Measurements from ENCODE around the gene IFITM1. TPM values are rescaled to one million over a fixed set of nuclear protein-coding genes. Genes with fewer than 3 reads are reported as not detected.

Gene IFITM1
- total RNA-seq, 6 donors from 2014 or later = 16.8 to 119 (median 74.5) TPM

DNA sequence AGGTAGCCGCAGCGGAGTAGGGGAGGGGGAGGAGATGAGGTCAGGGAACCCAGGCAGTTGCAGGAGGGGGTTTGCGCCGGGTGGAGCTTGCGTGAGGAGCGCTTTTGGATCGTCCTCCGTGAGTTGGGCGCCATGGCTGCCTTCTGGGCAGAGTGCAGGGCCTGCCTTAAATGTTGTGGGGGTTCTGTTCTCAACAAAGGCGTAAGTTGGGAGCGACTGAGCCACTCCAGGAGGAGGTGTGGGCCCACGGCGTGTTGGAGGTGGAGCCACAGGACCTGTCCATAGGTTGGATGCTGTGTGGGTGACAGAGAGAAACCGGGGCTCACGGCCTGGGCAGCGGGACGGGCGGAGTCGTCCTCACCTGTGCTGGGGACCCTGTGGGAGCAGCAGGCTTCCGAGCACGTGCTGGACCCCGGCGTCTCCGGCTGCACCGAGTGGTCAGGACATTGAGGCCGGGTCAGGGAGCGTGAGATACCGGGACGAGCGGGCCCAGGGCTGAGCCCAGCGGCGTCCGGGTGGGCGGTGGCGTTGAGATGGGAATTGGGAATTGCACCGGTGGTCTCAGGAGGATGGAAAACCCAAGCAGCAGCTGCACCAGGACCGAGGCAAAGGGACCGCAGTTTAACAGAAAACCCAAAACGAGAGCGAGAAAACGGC is 25.9 kb upstream of the IFITM1 start:
- peaks cover 0 to 12% (median 3%) of the 10 kb centered on the region in 4 donors for H3K36me3 ChIP-seq
- DNase-seq = peak; percentile 32 to 87
- WGBS, 2 donors = 25 to 33% methylated on average over 24 to 41 of the region's 41 CpGs
- ATAC-seq (ENCODE audit: low FRiP score in 2 of 2) = no peak
- H3K4me3 ChIP-seq = peak overlapping the region; percentile 80 to 88 (median 82)
- H3K4me1 ChIP-seq = peaks cover 14 to 25% (median 21%) of the 10 kb centered on the region in 4 donors
- TF ChIP-seq POLR2AphosphoS5 (IDR thresholded peaks at IDR 0.05) (no peak), POLR2A (IDR thresholded peaks at IDR 0.05) (peak in 1 of 4 donors; percentile 48)
- no peaks in the 10 kb centered on the region for H3K27me3 ChIP-seq
- no peaks in the 10 kb centered on the region for H3K9me3 ChIP-seq
- peak overlapping the region; percentile 81 to 91 (median 84) for H3K27ac ChIP-seq

DNA sequence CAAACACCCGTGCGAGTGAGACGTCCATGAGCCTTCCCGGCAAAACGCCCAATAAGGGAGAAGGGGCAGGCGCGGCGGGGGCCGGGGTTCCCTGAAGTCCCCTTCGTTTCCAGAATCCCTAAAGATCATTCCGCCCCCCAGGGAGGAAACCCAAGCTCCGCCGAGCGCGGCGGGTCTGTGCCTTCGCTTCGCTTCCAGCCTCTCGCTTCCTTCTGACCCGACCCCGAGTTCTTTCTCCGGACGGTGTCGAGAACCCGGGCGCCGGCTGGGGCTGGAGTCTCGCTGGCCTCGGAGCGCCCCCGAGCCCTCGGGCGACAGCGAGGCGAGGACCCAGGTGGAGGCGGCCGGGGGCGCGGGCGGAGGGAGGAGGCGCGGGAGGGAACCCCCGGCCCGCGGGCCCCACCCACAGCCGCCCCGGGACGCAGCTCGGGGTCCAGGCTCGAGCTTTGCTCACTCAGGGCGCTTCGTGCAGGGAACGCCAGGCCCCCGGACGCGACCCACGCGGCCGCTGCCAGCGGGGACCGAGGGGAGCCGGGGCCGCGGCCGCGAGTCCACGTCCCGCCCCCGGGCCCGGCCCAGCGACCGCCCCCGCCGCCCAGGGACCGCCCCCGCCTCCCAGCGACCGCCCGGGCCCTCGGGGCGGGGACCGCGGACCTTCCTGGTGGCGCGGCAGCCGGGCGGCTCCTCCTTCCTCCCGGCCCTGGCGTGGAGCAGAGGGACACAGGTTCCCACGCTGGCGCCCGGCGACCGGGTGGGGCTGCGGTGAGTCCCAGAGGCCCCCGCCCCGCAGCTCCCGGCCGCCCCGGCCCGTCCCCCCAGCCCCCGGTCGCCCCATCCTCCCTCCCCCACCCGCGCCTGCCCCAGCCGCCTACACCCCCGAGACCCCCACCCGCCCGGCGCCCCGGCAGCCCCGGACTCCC is 25.1 kb upstream of the IFITM1 start, which contains the start of gene PGGHG:
PGGHG (plus strand) TSS at position 649 of the 920 bp plus-strand sequence. CDS start 691 bp downstream, outside the sequence.
- Histone ChIP-seq H3K27me3 (no peaks in the 10 kb centered on the region), H3K36me3 (peaks cover 0 to 20% (median 9%) of the 10 kb centered on the region in 4 donors), H3K9me3 (no peaks in the 10 kb centered on the region), H3K4me3 (peak within 1 kb of the TSS; percentile 80 to 88 (median 82)), H3K27ac (peak within 1 kb of the TSS; percentile 81 to 91 (median 84)), H3K4me1 (peaks cover 14 to 25% (median 21%) of the 10 kb centered on the region in 4 donors)
- no peak for TF ChIP-seq EP300 (IDR thresholded peaks at IDR 0.05)
- peak in 1 of 2 donors; percentile 55 for TF ChIP-seq POLR2AphosphoS5 (IDR thresholded peaks at IDR 0.05)
- TF ChIP-seq, protein P1, sequence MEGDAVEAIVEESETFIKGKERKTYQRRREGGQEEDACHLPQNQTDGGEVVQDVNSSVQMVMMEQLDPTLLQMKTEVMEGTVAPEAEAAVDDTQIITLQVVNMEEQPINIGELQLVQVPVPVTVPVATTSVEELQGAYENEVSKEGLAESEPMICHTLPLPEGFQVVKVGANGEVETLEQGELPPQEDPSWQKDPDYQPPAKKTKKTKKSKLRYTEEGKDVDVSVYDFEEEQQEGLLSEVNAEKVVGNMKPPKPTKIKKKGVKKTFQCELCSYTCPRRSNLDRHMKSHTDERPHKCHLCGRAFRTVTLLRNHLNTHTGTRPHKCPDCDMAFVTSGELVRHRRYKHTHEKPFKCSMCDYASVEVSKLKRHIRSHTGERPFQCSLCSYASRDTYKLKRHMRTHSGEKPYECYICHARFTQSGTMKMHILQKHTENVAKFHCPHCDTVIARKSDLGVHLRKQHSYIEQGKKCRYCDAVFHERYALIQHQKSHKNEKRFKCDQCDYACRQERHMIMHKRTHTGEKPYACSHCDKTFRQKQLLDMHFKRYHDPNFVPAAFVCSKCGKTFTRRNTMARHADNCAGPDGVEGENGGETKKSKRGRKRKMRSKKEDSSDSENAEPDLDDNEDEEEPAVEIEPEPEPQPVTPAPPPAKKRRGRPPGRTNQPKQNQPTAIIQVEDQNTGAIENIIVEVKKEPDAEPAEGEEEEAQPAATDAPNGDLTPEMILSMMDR (IDR thresholded peaks at IDR 0.05) = no peak
- peak in 1 of 4 donors; percentile 62 for TF ChIP-seq POLR2A (IDR thresholded peaks at IDR 0.05)
- ATAC-seq (ENCODE audit: low FRiP score in 2 of 2) = peak; percentile 62 to 90
- WGBS, 2 donors = 0 to 2% methylated on average over 8 to 65 of the region's 112 CpGs
- DNase-seq = peak; percentile 85 to 96

DNA sequence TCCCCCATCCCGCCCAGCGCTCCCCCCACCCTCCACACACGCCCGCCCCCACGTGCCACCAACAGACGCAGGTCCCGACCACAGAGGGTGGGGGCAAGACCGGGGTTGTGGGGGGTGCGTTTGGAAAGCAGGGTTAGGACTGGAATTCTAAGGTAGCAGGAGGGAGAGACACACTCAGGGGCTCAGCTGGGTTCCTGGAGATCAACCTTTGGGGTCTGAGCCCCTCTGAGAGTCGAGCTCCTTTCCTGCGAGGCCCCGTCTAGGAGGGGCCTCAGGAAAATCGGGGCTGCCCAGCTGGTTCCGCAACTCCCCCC is 24.5 kb upstream of the IFITM1 start:
- H3K27me3 ChIP-seq = no peaks in the 10 kb centered on the region
- ATAC-seq (ENCODE audit: low FRiP score in 2 of 2) (peak in 1 of 2 donors; percentile 1), DNase-seq (no peak)
- peak overlapping the region; percentile 81 to 91 (median 81) for H3K27ac ChIP-seq
- WGBS, 2 donors = 24% methylated on average over 6 of the region's 14 CpGs; no CpG with 5 or more reads in 1 of the 2 donors
- H3K4me1 ChIP-seq = peaks cover 14 to 25% (median 21%) of the 10 kb centered on the region in 4 donors
- TF ChIP-seq, protein P1 (IDR thresholded peaks at IDR 0.05) = no peak
- TF ChIP-seq POLR2A (IDR thresholded peaks at IDR 0.05) (no peak), EP300 (IDR thresholded peaks at IDR 0.05) (no peak), POLR2AphosphoS5 (IDR thresholded peaks at IDR 0.05) (no peak)
- no peaks in the 10 kb centered on the region for H3K9me3 ChIP-seq
- H3K4me3 ChIP-seq = peak overlapping the region; percentile 35 to 88 (median 82)
- peaks cover 0 to 26% (median 14%) of the 10 kb centered on the region in 4 donors for H3K36me3 ChIP-seq

DNA sequence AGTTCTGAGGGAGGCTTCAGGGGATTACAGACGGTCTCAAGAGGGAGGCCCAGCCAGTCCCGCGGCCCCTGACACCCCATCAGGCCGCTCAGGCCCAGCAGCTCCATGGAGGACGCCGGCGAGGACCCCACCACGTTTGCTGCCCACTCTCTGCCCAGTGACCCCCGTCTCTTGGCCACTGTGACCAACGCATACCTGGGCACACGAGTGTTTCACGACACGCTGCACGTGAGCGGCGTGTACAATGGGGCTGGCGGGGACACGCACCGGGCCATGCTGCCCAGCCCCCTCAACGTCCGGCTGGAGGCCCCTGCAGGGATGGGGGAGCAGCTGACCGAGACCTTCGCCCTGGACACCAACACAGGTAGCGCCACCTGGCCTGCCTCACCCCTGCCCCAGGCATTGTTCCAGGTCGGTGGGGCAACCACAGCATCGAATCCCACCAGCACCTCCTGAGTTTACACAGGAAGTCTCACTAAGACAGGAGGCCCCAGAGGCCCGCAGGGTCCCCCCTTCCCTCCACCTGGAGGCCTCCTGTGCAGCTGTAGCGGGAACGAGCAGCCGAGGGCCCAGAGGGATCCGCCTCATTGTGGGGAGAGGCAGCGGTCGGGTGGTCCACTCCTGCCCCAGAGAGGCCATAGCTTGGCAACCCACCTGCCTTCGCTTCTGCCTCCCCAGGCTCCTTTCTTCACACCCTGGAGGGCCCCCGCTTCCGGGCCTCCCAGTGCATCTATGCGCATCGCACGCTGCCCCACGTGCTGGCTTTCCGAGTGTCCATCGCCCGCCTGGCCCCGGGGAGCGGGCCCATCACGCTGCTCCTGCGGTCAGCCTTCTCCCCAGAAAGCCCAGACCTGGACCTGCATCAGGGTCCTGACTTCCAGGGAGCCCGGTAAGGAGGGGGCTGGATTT is 23.9 kb upstream of the IFITM1 start:
- Histone ChIP-seq H3K27me3 (no peaks in the 10 kb centered on the region), H3K36me3 (peaks cover 0 to 32% (median 17%) of the 10 kb centered on the region in 4 donors), H3K4me1 (peaks cover 14 to 25% (median 21%) of the 10 kb centered on the region in 4 donors), H3K27ac (peak overlapping the region; percentile 81 to 91 (median 81)), H3K9me3 (no peaks in the 10 kb centered on the region), H3K4me3 (peak overlapping the region in 3 of 4 donors; percentile 82 to 88 (median 83))
- 82 to 92% methylated on average over 26 to 48 of the region's 48 CpGs for WGBS, 2 donors
- DNase-seq = peak; percentile 19 to 76
- TF ChIP-seq EP300 (IDR thresholded peaks at IDR 0.05) (no peak), POLR2AphosphoS5 (IDR thresholded peaks at IDR 0.05) (no peak), POLR2A (IDR thresholded peaks at IDR 0.05) (no peak)
- TF ChIP-seq, protein P1 (IDR thresholded peaks at IDR 0.05) = no peak
- no peak for ATAC-seq (ENCODE audit: low FRiP score in 2 of 2)
